Mesenchymal stem cell (in vitro differentiated cells and primary cell): ENCODE measurements around the gene CYP27A1.
"Not testable (repeated sequence)": the region's sequence is repeated elsewhere in the genome, so short reads cannot be mapped to it uniquely, and the experiment has no call there.

ENCODE experiments used
- DNase-seq: peaks from one replicate; pipeline ENCODE4 v3.0.0-alpha.2; 2013
- H2AFZ ChIP-seq: one replicate; pipeline ENCODE4 v1.6.1; 2013; ENCODE audit warnings: low read depth, mild to moderate bottlenecking, control low read depth, inconsistent platforms, low read length, moderate library complexity
- H2AK5ac ChIP-seq: 2 replicates; pipeline ENCODE4 v1.6.1; 2013; ENCODE audit warnings: low read length, moderate library complexity, mild to moderate bottlenecking, inconsistent platforms; ENCODE audit not compliant: severe bottlenecking
- H2BK120ac ChIP-seq: one replicate; pipeline ENCODE4 v1.6.1; 2013; ENCODE audit warnings: low read depth, mild to moderate bottlenecking, inconsistent platforms, low read length, moderate library complexity
- H2BK12ac ChIP-seq, 2 experiments: one replicate each; pipeline ENCODE4 v1.6.1; 2013; ENCODE audit warnings: inconsistent platforms in 2 of 2, low read length in 2 of 2, mild to moderate bottlenecking in 2 of 2, moderate library complexity in 2 of 2, control low read depth in 1 of 2
- H2BK15ac ChIP-seq: one replicate; pipeline ENCODE4 v1.6.1; 2013; ENCODE audit warnings: mild to moderate bottlenecking, low read depth, inconsistent platforms; ENCODE audit not compliant: poor library complexity, severe bottlenecking
- H2BK5ac ChIP-seq: 2 replicates; pipeline ENCODE4 v1.6.1; 2013; ENCODE audit warnings: low read depth, mild to moderate bottlenecking, low read length, control low read depth, inconsistent platforms; ENCODE audit not compliant: poor library complexity, severe bottlenecking
- H3K14ac ChIP-seq, 2 experiments: one replicate each; pipeline ENCODE4 v1.6.1; 2013; ENCODE audit warnings: inconsistent platforms in 2 of 2, low read length in 2 of 2, control low read depth in 1 of 2, mild to moderate bottlenecking in 1 of 2, moderate library complexity in 1 of 2
- H3K18ac ChIP-seq, 2 experiments: one replicate each; pipeline ENCODE4 v1.6.1; 2013; ENCODE audit warnings: inconsistent platforms in 2 of 2, low read length in 2 of 2, control low read depth in 1 of 2, low read depth in 1 of 2, mild to moderate bottlenecking in 1 of 2
- H3K23ac ChIP-seq, 2 experiments: one replicate each; pipeline ENCODE4 v1.6.1; 2013; ENCODE audit warnings: inconsistent platforms in 2 of 2, low read length in 2 of 2, mild to moderate bottlenecking in 2 of 2, moderate library complexity in 2 of 2, control low read depth in 1 of 2
- H3K27ac ChIP-seq: 2 replicates; pipeline ENCODE4 v1.5.1; 2013; ENCODE audit warnings: mild to moderate bottlenecking, moderate library complexity, low read length, control low read depth, inconsistent platforms; ENCODE audit not compliant: poor library complexity, severe bottlenecking
- H3K27me3 ChIP-seq, 2 experiments: 2 replicates each; pipeline versions ENCODE4 v1.6.1 to v1.7.0; 2013; ENCODE audit warnings: low read length in 2 of 2, mild to moderate bottlenecking in 2 of 2, moderate library complexity in 2 of 2, control low read depth in 1 of 2, inconsistent platforms in 1 of 2; ENCODE audit not compliant: control insufficient read depth in 1 of 2, insufficient read depth in 1 of 2
- H3K36me3 ChIP-seq, 2 experiments: 2 replicates each; pipeline versions ENCODE4 v1.6.1 to v1.7.0; 2013; ENCODE audit warnings: low read length in 2 of 2, control low read depth in 1 of 2, inconsistent platforms in 1 of 2, low read depth in 1 of 2, mild to moderate bottlenecking in 1 of 2; ENCODE audit not compliant: insufficient read depth in 2 of 2, control insufficient read depth in 1 of 2
- H3K4ac ChIP-seq, 2 experiments: one replicate each; pipeline ENCODE4 v1.6.1; 2013; ENCODE audit warnings: inconsistent platforms in 2 of 2, low read length in 2 of 2, mild to moderate bottlenecking in 2 of 2, moderate library complexity in 2 of 2, control low read depth in 1 of 2, low read depth in 1 of 2
- H3K4me1 ChIP-seq: 2 replicates; pipeline ENCODE4 v1.6.1; 2013; ENCODE audit warnings: low read depth, low read length, control low read depth; ENCODE audit not compliant: control insufficient read depth, insufficient read depth
- H3K4me2 ChIP-seq: 2 replicates; pipeline ENCODE4 v1.6.1; 2013; ENCODE audit warnings: low read length, mild to moderate bottlenecking, inconsistent platforms; ENCODE audit not compliant: poor library complexity, severe bottlenecking
- H3K4me3 ChIP-seq, 2 experiments: 2 replicates each; pipeline versions ENCODE4 v1.5.1 to v1.7.0; 2013; ENCODE audit warnings: low read length in 2 of 2, mild to moderate bottlenecking in 2 of 2, control low read depth in 1 of 2, low read depth in 1 of 2; ENCODE audit not compliant: insufficient read depth in 1 of 2
- H3K79me1 ChIP-seq: replicated peaks from 2 replicates; pipeline ENCODE4 v1.6.1; 2013; ENCODE audit warnings: mild to moderate bottlenecking, control low read depth, low read length, inconsistent platforms; ENCODE audit not compliant: poor library complexity, severe bottlenecking
- H3K9ac ChIP-seq: 2 replicates; pipeline ENCODE4 v1.7.0; 2013; ENCODE audit warnings: mild to moderate bottlenecking, low read length, moderate library complexity
- H3K9me3 ChIP-seq: 2 replicates; pipeline ENCODE4 v1.7.0; 2013; ENCODE audit warnings: mild to moderate bottlenecking, low read length; ENCODE audit not compliant: control insufficient read depth
- H4K8ac ChIP-seq: one replicate; pipeline ENCODE4 v1.6.1; 2013; ENCODE audit warnings: inconsistent platforms, mild to moderate bottlenecking, low read length, moderate library complexity
- H4K91ac ChIP-seq: one replicate; pipeline ENCODE4 v1.6.1; 2013; ENCODE audit warnings: mild to moderate bottlenecking, low read length, inconsistent platforms
- WGBS: methylation state at CpG from one replicate; pipeline ENCODE4 v1.1.7; 2013; ENCODE audit warnings: mixed read lengths; 5-methylcytosine and 5-hydroxymethylcytosine counted together

CYP27A1 gene

GRCh38 chr2:218844334-218844733 lies 62.4 kb downstream of the CYP27A1 start:
- not testable (repeated sequence) for DNase-seq, H3K9ac ChIP-seq, H2BK12ac ChIP-seq, H2AK5ac ChIP-seq, H2AFZ ChIP-seq, H3K4ac ChIP-seq, H3K9me3 ChIP-seq, H4K8ac ChIP-seq, H3K23ac ChIP-seq, H3K4me3 ChIP-seq, H3K14ac ChIP-seq, H2BK120ac ChIP-seq, H2BK15ac ChIP-seq, H4K91ac ChIP-seq, H3K27ac ChIP-seq, H3K79me1 ChIP-seq, H3K4me2 ChIP-seq, H3K27me3 ChIP-seq, H2BK5ac ChIP-seq, H3K18ac ChIP-seq, H3K36me3 ChIP-seq, H3K4me1 ChIP-seq
- no CpG with 5 or more reads among the region's 5 CpGs for WGBS

- not testable (repeated sequence) for H3K18ac ChIP-seq, H3K4me3 ChIP-seq, H2BK5ac ChIP-seq, H2BK15ac ChIP-seq, H2BK12ac ChIP-seq, DNase-seq, H3K14ac ChIP-seq, H3K36me3 ChIP-seq, H2AFZ ChIP-seq, H3K4me1 ChIP-seq, H2BK120ac ChIP-seq, H3K9ac ChIP-seq, H3K4me2 ChIP-seq, H3K23ac ChIP-seq, H3K4ac ChIP-seq, H2AK5ac ChIP-seq, H3K79me1 ChIP-seq, H3K27ac ChIP-seq, H4K8ac ChIP-seq, H3K9me3 ChIP-seq, H4K91ac ChIP-seq
- 92% methylated on average over 14 of the region's 18 CpGs for WGBS
- H3K27me3 ChIP-seq, result peaks cover 20 to 27% of the 10 kb centered on the region in 2 experiments
Observed at GRCh38 chr2:218846963-218847362, 65.0 kb downstream of the CYP27A1 start.

GRCh38 chr2:218849721-218850120 lies 67.8 kb downstream of the CYP27A1 start:
- Histone ChIP-seq H3K9ac (no peak overlapping the region), H3K4me3 (no peak overlapping the region), H3K27ac (no peak overlapping the region), H3K9me3 (no peaks in the 10 kb centered on the region), H3K4me2 (no peak overlapping the region), H4K91ac (no peak overlapping the region), H3K79me1 (no peaks in the 10 kb centered on the region), H3K14ac (no peak overlapping the region), H3K27me3 (peaks cover 38 to 50% of the 10 kb centered on the region in 2 experiments), H3K36me3 (no peaks in the 10 kb centered on the region), H2BK15ac (no peak overlapping the region), H4K8ac (no peak overlapping the region), H2AK5ac (no peak overlapping the region), H3K4ac (no peak overlapping the region), H3K18ac (no peak overlapping the region), H2BK120ac (no peak overlapping the region), H2AFZ (no peak overlapping the region), H2BK12ac (no peak overlapping the region), H2BK5ac (no peak overlapping the region), H3K4me1 (peaks cover 5% of the 10 kb centered on the region), H3K23ac (no peak overlapping the region)
- 79% methylated on average over 7 of the region's 7 CpGs for WGBS
- no peak for DNase-seq

- no peak overlapping the region for H2BK12ac ChIP-seq
Observed at GRCh38 chr2:218850796-218851195, 68.8 kb downstream of the CYP27A1 start.

More at GRCh38 chr2:218850796-218851195, 68.8 kb downstream of the CYP27A1 start:
- Histone ChIP-seq H2BK5ac (no peak overlapping the region), H3K4ac (no peak overlapping the region), H3K79me1 (no peaks in the 10 kb centered on the region), H3K23ac (no peak overlapping the region), H4K91ac (no peak overlapping the region), H3K27ac (no peak overlapping the region), H2AK5ac (no peak overlapping the region), H3K14ac (no peak overlapping the region), H2BK120ac (no peak overlapping the region), H3K9me3 (no peaks in the 10 kb centered on the region), H3K36me3 (no peaks in the 10 kb centered on the region), H3K18ac (no peak overlapping the region), H4K8ac (no peak overlapping the region), H3K4me3 (no peak overlapping the region), H2AFZ (no peak overlapping the region), H3K9ac (no peak overlapping the region), H3K27me3 (peaks cover 48 to 61% of the 10 kb centered on the region in 2 experiments), H2BK15ac (no peak overlapping the region), H3K4me2 (no peak overlapping the region), H3K4me1 (peaks cover 5% of the 10 kb centered on the region)
- DNase-seq, result no peak
- WGBS, result 81% methylated on average over 2 of the region's 2 CpGs
